PC-9 (cell line): ENCODE results near the gene SLPI. TPM values are rescaled to one million over a fixed set of nuclear protein-coding genes. Genes with fewer than 3 reads are reported as not detected.

ENCODE experiments used
- BruUV-seq: library from RNA; stranded (reverse); fragments of 400-500 nt; replicated peaks from 2 replicates; lab custom pipeline; 2021; lab: Mats Ljungman, UMichigan
- CTCF ChIA-PET: fragments of 300-600 bp; sonication (Branson Sonifier 250); formaldehyde crosslinking; loops from one replicate; lab custom pipeline; 2022; ENCODE audit warnings: antibody characterized with exemption; lab: Charles Lee
- POLR2A ChIA-PET: fragments of 300-600 bp; sonication (Branson Sonifier 250); formaldehyde crosslinking; loops from one replicate; lab custom pipeline; 2022; ENCODE audit warnings: antibody characterized with exemption; ENCODE audit not compliant: unreplicated experiment; lab: Charles Lee
- DNase-seq, 2 experiments: peaks; one replicate each; pipeline versions ENCODE4 v3.0.0 to v3.0.0-alpha.2; 2015 to 2022; ENCODE audit warnings: mixed read lengths in 1 of 2
- H2AFZ ChIP-seq: fragments of 200-600 bp; sonication (generic); 2 replicates; pipeline ENCODE4 v1.8.1; 2017; ENCODE audit warnings: antibody characterized with exemption
- H3F3A ChIP-seq: fragments of 200-600 bp; sonication (generic); 2 replicates; pipeline ENCODE4 v1.8.1; 2017; ENCODE audit warnings: antibody characterized with exemption, mild to moderate bottlenecking, low read depth; ENCODE audit not compliant: insufficient read depth
- H3K27ac ChIP-seq: fragments of 200-600 bp; sonication (generic); 2 replicates; pipeline ENCODE4 v1.6.1; 2016; ENCODE audit warnings: mixed run types
- H3K27me3 ChIP-seq: fragments of 200-600 bp; sonication (generic); 2 replicates; pipeline ENCODE4 v1.6.1; 2016; ENCODE audit warnings: low read depth, mixed run types; ENCODE audit not compliant: insufficient read depth
- H3K36me3 ChIP-seq: fragments of 200-600 bp; sonication (generic); 2 replicates; pipeline ENCODE4 v1.6.1; 2016; ENCODE audit warnings: low read depth, mixed run types
- H3K4me1 ChIP-seq: fragments of 200-600 bp; sonication (generic); replicated peaks from 2 replicates; pipeline ENCODE4 v1.6.1; 2016; ENCODE audit warnings: mixed run types; ENCODE audit not compliant: insufficient read depth
- H3K4me2 ChIP-seq: fragments of 200-600 bp; sonication (generic); 2 replicates; pipeline ENCODE4 v1.6.1; 2017; ENCODE audit warnings: mixed run types
- H3K4me3 ChIP-seq: fragments of 200-600 bp; sonication (generic); 2 replicates; pipeline ENCODE4 v1.6.1; 2016; ENCODE audit warnings: mixed run types
- H3K79me2 ChIP-seq: fragments of 200-600 bp; sonication (generic); 2 replicates; pipeline ENCODE4 v1.6.1; 2017; ENCODE audit warnings: low read depth, mixed run types
- H3K9me2 ChIP-seq: fragments of 200-600 bp; sonication (generic); 2 replicates; pipeline ENCODE4 v1.8.1; 2017; ENCODE audit warnings: mild to moderate bottlenecking; ENCODE audit not compliant: insufficient read depth
- H3K9me3 ChIP-seq: fragments of 200-600 bp; sonication (generic); 2 replicates; pipeline ENCODE4 v1.8.1; 2016; ENCODE audit warnings: low read depth; ENCODE audit not compliant: insufficient read depth
- H4K20me1 ChIP-seq: fragments of 200-600 bp; sonication (generic); 2 replicates; pipeline ENCODE4 v1.8.1; 2017; ENCODE audit not compliant: insufficient read depth
- CTCF ChIP-seq: fragments of 200-600 bp; sonication (generic); conservative IDR thresholded peaks from 2 replicates; pipeline ENCODE4 v1.6.1; 2017; ENCODE audit warnings: mixed run types, antibody characterized with exemption, mild to moderate bottlenecking, moderate library complexity
- EZH2 ChIP-seq: fragments of 200-600 bp; sonication (generic); IDR thresholded peaks from 2 replicates; pipeline ENCODE4 v1.8.0; 2017; ENCODE audit warnings: antibody characterized with exemption, low read depth
- intact Hi-C: fragments of 100-400 bp; cut with micrococcal nuclease; formaldehyde crosslinking; loops from one replicate; pipeline ENCODE4 v1.10.0; 2022; ENCODE audit not compliant: unreplicated experiment
- total RNA-seq: library from RNA; stranded (reverse); gene quantifications from 2 replicates; pipeline ENCODE4 v1.2.3, GENCODE V29; 2021

Gene SLPI
- total RNA-seq, 1 experiment from 2014 or later = 55.1 TPM

GRCh38 chr20:45253261-45253660 lies 1.1 kb downstream of the SLPI start:
- ChIA-PET CTCF (no interaction called here), POLR2A (interaction anchor here (0.6 kb wide), 1 partner anchor 19 kb away, joined by 5 read pairs; no protein-coding TSS in a partner anchor)
- H3K4me1 ChIP-seq = peaks cover 84% of the 10 kb centered on the region
- peaks cover 17% of the 10 kb centered on the region for H3K36me3 ChIP-seq
- peaks cover 7% of the 10 kb centered on the region; the same call in 1 of the 2 replicates for H4K20me1 ChIP-seq
- no peaks in the 10 kb centered on the region for H3K9me3 ChIP-seq
- peak overlapping the region; percentile 99 for H3K4me2 ChIP-seq
- intact Hi-C loops = no loop called here
- no peaks in the 10 kb centered on the region for H3K27me3 ChIP-seq
- DNase-seq = peak; percentile 63 to 88
- peaks cover 34% of the 10 kb centered on the region for H3F3A ChIP-seq
- no peaks in the 10 kb centered on the region for H3K9me2 ChIP-seq
- H3K79me2 ChIP-seq = peaks cover 50% of the 10 kb centered on the region
- no peak for TF ChIP-seq EZH2
- no peak for TF ChIP-seq CTCF
- BruUV-seq = no TSS peak
- H2AFZ ChIP-seq = no peak overlapping the region
- H3K4me3 ChIP-seq = peak overlapping the region; percentile 73
- peak overlapping the region; percentile 97 for H3K27ac ChIP-seq

GRCh38 chr20:45251884-45252560 lies 2.3 kb downstream of the SLPI start:
- H4K20me1 ChIP-seq = peaks cover 10% of the 10 kb centered on the region; the same call in 1 of the 2 replicates
- no peak for TF ChIP-seq CTCF
- no peak for TF ChIP-seq EZH2
- no peak overlapping the region for H3K27ac ChIP-seq
- H3K9me2 ChIP-seq = no peaks in the 10 kb centered on the region
- CTCF ChIA-PET = no interaction called here
- peaks cover 58% of the 10 kb centered on the region for H3K79me2 ChIP-seq
- peaks cover 34% of the 10 kb centered on the region for H3F3A ChIP-seq
- no peaks in the 10 kb centered on the region for H3K9me3 ChIP-seq
- peaks cover 25% of the 10 kb centered on the region for H3K36me3 ChIP-seq
- peaks cover 77% of the 10 kb centered on the region for H3K4me1 ChIP-seq
- H2AFZ ChIP-seq = no peak overlapping the region
- no peaks in the 10 kb centered on the region for H3K27me3 ChIP-seq
- intact Hi-C loops = no loop called here
- peak overlapping the region; percentile 73; the same call in 1 of the 2 replicates for H3K4me3 ChIP-seq
- H3K4me2 ChIP-seq = peak overlapping the region; percentile 99
- DNase-seq = no peak
- BruUV-seq = no TSS peak
- POLR2A ChIA-PET = no interaction called here

- peaks cover 52% of the 10 kb centered on the region for H3K4me1 ChIP-seq
- H3K9me2 ChIP-seq = no peaks in the 10 kb centered on the region
- no TSS peak for BruUV-seq
- H3K79me2 ChIP-seq = peaks cover 54% of the 10 kb centered on the region
- peaks cover 19% of the 10 kb centered on the region for H3F3A ChIP-seq
- no peak overlapping the region for H2AFZ ChIP-seq
- intact Hi-C loops = no loop called here
- ChIA-PET POLR2A (no interaction called here), CTCF (no interaction called here)
- peaks cover 42% of the 10 kb centered on the region for H3K36me3 ChIP-seq
- TF ChIP-seq EZH2 (no peak), CTCF (no peak)
- no peaks in the 10 kb centered on the region for H3K27me3 ChIP-seq
- peak overlapping the region; percentile 99 for H3K4me2 ChIP-seq
- 0 out of 2 replicates have a peak overlapping the region, but pooled peaks have one; percentile 7 for H3K27ac ChIP-seq
- 0 out of 2 replicates have a peak overlapping the region, but pooled peaks have one; percentile 1 for H3K4me3 ChIP-seq
- H4K20me1 ChIP-seq = peaks cover 10% of the 10 kb centered on the region; the same call in 1 of the 2 replicates
- no peak for DNase-seq
- no peaks in the 10 kb centered on the region for H3K9me3 ChIP-seq
Measured at GRCh38 chr20:45248609-45249008, 5.8 kb downstream of the SLPI start.
